GOT3 (cell line): ENCODE data around the gene SLC30A5.
"Not testable (repeated sequence)": the region's sequence is repeated elsewhere in the genome, so short reads cannot be mapped to it uniquely, and the experiment has no call there.

Experiments
- DNase-seq: peaks from one replicate; lab custom pipeline; 2025; ENCODE audit warnings: mixed read lengths; lab: John Stamatoyannopoulos, UW

The SLC30A5 gene

DNA sequence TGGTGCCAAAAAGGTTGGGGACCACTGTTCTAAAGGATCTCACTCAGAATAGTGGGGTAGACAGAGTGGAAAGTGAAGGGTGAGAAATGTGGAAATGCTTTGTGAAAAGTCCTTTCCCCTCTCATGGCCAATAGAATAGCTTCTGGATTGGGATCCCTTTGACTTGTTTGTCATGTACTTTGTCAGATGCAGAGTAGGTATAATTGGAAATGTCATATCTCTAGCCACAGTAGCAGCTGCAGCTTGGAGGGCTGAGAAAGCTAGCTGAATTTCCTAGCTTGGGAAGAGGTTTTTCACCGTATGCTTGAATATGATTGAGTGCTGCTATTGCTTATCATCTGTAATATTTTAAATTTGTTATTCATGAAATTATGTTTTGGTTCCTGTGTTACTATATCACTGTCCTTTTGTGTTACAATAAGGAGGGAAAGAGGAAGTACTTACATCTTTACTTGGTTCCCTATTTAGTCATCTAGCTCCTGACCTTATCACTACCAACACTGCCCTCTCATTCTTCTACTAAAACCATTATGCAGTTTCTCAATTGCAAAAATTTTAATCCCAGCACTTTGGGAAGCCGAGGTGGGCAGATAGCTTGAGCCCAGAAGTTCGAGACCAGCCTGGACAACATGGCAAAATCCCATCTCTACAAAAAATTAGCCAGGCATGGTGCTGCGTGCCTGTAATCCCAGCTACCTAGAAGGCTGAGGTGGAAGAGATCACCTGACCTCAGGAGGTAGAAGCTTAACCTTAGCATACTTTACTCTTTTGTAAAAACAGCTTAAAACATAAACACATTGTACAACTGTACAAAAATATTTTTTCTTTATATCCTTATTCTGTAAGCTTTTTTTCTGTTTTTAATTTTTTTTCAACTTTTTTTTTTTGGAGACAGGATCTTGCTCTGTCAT lies 12.4 kb downstream of the SLC30A5 start:
- DNase-seq = no peak

- not testable (repeated sequence) for DNase-seq
These were observed 14.6 kb downstream of the SLC30A5 start for GRCh38 chr5:69108367-69108766.

GRCh38 chr5:69113851-69114250 lies 20.0 kb downstream of the SLC30A5 start:
- no peak for DNase-seq

DNA sequence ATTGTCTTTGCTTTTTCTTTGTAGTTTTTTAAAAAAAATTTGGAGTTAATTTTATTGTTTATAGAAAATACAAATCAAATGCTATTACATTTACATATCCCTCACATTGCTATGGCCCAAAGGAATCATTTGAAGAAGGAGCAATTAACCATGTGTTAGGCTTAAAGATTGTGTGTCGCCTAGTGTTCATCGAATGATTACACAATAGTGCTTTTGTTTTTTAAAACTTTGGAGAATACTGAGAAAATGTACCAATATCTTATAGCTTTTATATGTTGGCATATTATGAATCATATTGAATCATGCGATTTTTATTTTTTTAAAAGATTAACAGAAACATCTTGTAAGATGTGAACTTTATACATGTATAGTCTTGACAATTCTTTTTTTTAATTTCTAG lies 21.7 kb downstream of the SLC30A5 start:
- DNase-seq = no peak

GRCh38 chr5:69129413-69129812 lies 35.6 kb downstream of the SLC30A5 start:
- no peak for DNase-seq

GRCh38 chr5:69130241-69130640 lies 36.4 kb downstream of the SLC30A5 start:
- no peak for DNase-seq

DNA sequence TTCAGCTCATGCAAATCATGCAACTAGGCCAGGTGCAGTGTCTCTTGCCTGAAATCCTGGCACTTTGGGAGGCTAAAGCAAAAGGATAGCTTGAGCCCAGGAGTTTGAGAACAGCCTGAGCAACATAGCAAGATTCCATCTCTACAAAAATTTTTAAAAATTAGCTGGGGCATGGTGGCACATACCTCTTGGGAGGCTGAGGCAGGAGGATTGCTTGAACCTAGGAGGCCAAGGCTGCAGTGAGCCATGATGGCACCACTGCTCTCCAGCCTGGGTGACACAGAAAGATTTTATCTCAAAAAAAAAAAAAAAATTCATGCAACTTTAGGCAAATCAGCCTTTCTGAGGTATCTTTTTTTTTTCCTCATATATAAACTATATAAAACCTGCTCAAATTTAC lies 37.5 kb downstream of the SLC30A5 start:
- no peak for DNase-seq

- DNase-seq = no peak
These were observed 40.3 kb downstream of the SLC30A5 start for GRCh38 chr5:69134126-69134525.

DNA sequence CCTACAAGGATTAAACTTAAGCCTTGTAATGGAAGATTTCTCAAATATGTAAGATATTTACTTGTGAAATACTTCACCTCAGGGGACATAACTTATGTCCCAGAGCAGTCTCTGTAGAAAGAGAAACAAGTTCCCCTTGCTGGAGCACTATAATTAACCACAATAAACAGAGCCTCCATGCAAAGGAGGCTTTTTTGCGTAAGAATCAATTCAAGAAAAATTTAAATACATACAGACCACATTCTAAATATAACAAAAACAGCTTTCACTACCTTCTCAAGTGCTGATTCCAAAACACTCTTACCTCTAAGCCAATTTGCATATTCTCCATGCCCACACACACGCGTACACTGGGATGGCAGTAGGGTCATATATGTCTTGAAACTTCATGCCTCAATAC lies 42.5 kb downstream of the SLC30A5 start:
- no peak for DNase-seq

GRCh38 chr5:69137208-69137607 lies 43.4 kb downstream of the SLC30A5 start:
- DNase-seq = not testable (repeated sequence)

- no peak for DNase-seq
These were observed 44.0 kb downstream of the SLC30A5 start for GRCh38 chr5:69137807-69138206.

DNA sequence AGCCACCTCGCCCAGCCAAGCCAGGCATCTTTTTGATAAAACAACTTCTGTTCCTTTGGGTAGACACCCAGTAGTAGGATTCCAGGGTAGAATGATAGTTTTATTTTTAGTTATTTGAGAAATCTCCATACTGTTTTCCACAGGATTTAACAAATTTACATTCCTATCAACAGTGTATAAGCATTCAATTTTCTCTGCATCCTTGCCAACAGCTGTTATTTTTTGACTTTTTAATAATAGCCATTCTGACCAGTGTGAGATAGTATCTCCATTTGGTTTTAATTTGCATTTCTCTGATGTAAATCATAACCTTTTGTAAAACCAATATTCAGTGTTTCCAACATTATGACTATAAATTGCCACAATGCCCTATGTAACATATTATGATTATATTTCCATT lies 45.0 kb downstream of the SLC30A5 start:
- no peak for DNase-seq

GRCh38 chr5:69140239-69140638 lies 46.4 kb downstream of the SLC30A5 start:
- DNase-seq = not testable (repeated sequence)

- no peak for DNase-seq
These were observed 47.0 kb downstream of the SLC30A5 start for GRCh38 chr5:69140827-69141226.

DNA sequence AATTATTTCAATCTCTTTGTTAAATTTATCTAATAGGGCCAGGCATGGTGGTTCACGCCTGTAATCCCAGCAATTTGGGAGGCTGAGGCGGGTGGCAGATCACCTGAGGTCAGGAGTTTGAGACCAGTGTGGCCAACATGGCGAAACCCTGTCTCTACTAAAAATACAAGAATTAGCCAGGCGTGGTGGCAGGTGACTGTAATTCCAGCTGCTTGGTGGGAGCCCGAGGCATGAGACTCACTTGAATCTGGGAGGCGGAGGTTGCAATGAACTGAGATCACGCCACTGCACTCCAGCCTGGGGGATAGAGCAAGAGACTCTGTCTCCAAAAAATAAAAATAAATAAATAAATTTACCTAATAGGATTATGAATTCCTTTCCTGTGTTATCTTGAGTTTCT lies 54.8 kb downstream of the SLC30A5 start:
- not testable (repeated sequence) for DNase-seq

- no peak for DNase-seq
These were observed 55.3 kb downstream of the SLC30A5 start for GRCh38 chr5:69148981-69149675.

DNA sequence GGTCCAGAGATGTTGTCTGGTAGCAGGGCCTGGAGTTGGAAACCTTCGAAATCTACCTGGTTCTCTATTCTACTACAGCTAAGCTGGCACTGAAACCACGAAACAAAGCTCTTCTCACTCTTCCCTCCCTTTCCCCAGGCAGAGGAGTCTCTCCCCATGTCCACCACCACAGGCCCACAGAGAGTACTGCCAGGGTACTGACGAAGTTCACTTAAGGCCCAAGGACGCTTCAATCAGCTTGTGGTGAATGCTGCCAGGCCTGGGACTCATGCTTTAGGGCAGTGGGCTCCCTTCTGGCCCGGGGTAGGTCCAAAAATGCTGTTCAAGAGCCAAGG lies 55.8 kb downstream of the SLC30A5 start:
- no peak for DNase-seq

- DNase-seq = no peak
These were observed 58.9 kb downstream of the SLC30A5 start for GRCh38 chr5:69152731-69153130.

DNA sequence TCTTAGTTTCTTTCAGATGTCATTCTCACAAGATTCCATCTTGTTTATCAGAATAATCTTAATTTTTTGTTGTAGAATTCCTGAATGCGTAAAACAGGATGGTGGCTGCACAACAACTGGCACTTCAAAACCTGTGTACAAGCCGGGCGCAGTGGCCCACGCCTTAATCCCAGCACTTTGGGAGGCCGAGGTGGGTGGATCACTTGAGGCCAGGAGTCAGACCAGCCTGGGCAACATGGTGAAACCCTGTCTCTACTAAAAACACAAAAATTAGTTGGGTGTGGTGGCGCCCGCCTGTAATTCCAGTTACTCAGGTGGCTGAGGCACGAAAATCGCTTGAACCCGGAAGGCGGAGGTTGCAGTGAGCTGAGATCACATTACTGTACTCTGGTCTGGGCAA lies 62.6 kb downstream of the SLC30A5 start:
- DNase-seq = no peak

- DNase-seq = no peak
These were observed 64.2 kb downstream of the SLC30A5 start for GRCh38 chr5:69158039-69158438.

- DNase-seq = no peak
These were observed 66.8 kb downstream of the SLC30A5 start for GRCh38 chr5:69160651-69161050.

DNA sequence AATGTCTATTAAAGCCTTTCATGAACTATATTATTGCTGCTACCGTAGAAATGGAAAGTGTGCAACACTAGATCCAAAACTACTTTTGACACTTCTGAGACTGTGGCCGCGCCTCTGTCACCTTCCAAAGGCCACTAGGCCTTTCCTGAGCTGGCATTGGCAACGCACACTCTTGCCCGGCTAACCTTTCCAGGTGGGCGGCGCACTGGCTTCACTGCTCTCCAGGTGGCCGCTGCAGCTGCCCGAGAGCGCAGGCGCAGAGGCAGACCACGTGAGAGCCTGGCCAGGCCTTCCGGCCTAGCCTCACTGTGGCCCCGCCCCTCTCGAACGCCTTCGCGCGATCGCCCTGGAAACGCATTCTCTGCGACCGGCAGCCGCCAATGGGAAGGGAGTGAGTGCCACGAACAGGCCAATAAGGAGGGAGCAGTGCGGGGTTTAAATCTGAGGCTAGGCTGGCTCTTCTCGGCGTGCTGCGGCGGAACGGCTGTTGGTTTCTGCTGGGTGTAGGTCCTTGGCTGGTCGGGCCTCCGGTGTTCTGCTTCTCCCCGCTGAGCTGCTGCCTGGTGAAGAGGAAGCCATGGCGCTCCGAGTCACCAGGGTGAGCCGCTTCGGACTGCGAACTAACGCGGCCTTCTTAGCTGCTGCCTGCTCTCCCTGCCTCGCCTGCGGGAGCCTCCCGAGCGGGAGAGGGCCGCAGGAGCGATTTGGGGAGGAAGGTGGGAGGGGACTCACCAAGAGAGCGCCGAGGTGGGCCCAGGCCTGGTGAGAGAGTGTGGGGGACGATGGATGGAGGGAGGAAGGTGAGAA lies 73.1 kb downstream of the SLC30A5 start, which contains the start of gene CCNB1:
Gene CCNB1, plus strand, starts transcription at position 465 of the 807 bp plus-strand sequence. Its CDS starts 113 bp downstream, at position 578.
- peak; percentile 88 for DNase-seq
